HG02884 (cell line): ENCODE results near the gene ANGPT4.

Source experiments
- ATAC-seq: cut with Tn5 transposase; IDR thresholded peaks from one replicate; pipeline ENCODE4 v1.9.1; 2021; ENCODE audit warnings: mild to moderate bottlenecking, moderate library complexity; ENCODE audit not compliant: unreplicated experiment

ANGPT4 gene

GRCh38 chr20:916125-916799 lies at the start of gene ANGPT4:
TSS of gene ANGPT4 (minus strand) at chr20:916334. CDS start at chr20:916214, 120 bp downstream.
- ATAC-seq = no peak

GRCh38 chr20:963795-964194 lies 47.7 kb upstream of the ANGPT4 start:
- no peak for ATAC-seq

GRCh38 chr20:962683-963082 lies 46.5 kb upstream of the ANGPT4 start:
- no peak for ATAC-seq

- no peak for ATAC-seq
Measured at GRCh38 chr20:962223-962622, 46.1 kb upstream of the ANGPT4 start.

- ATAC-seq = no peak
Measured at GRCh38 chr20:961768-962167, 45.6 kb upstream of the ANGPT4 start.

GRCh38 chr20:959996-960615 lies 44.0 kb upstream of the ANGPT4 start:
- no peak for ATAC-seq

GRCh38 chr20:958936-959815 lies 43.0 kb upstream of the ANGPT4 start:
- no peak for ATAC-seq

- no peak for ATAC-seq
Measured at GRCh38 chr20:957544-957943, 41.4 kb upstream of the ANGPT4 start.

GRCh38 chr20:956330-956951 lies 40.3 kb upstream of the ANGPT4 start:
- ATAC-seq = no peak

GRCh38 chr20:955656-956055 lies 39.5 kb upstream of the ANGPT4 start:
- no peak for ATAC-seq

- no peak for ATAC-seq
Measured at GRCh38 chr20:955111-955510, 39.0 kb upstream of the ANGPT4 start.

GRCh38 chr20:953742-954141 lies 37.6 kb upstream of the ANGPT4 start:
- ATAC-seq = no peak

GRCh38 chr20:952196-952795 lies 36.2 kb upstream of the ANGPT4 start:
- ATAC-seq = no peak

GRCh38 chr20:951384-952169 lies 35.4 kb upstream of the ANGPT4 start:
- no peak for ATAC-seq

- no peak for ATAC-seq
Measured at GRCh38 chr20:949717-950116, 33.6 kb upstream of the ANGPT4 start.

- no peak for ATAC-seq
Measured at GRCh38 chr20:946826-947225, 30.7 kb upstream of the ANGPT4 start.

- no peak for ATAC-seq
Measured at GRCh38 chr20:945841-946240, 29.7 kb upstream of the ANGPT4 start.

GRCh38 chr20:944774-945410 lies 28.8 kb upstream of the ANGPT4 start:
- ATAC-seq = no peak

- ATAC-seq = no peak
Measured at GRCh38 chr20:944148-944547, 28.0 kb upstream of the ANGPT4 start.

- no peak for ATAC-seq
Measured at GRCh38 chr20:942611-943010, 26.5 kb upstream of the ANGPT4 start.
